GM23338 (cell line): ENCODE data around the gene KCNK3. TPM values are rescaled to one million over a fixed set of nuclear protein-coding genes. Genes with fewer than 3 reads are reported as not detected.

Source experiments
- ATAC-seq: fragments of 200-7000 bp; cut with Tn5 transposase; 3 replicates; pipeline ENCODE4 v1.9.1; 2020
- DNase-seq: peaks from one replicate; pipeline ENCODE4 v3.0.0-alpha.2; 2015; ENCODE audit warnings: low spot score
- H2AFZ ChIP-seq: fragments of 200-600 bp; sonication (generic); 2 replicates; pipeline ENCODE4 v1.8.0; 2016; ENCODE audit warnings: antibody characterized with exemption, mild to moderate bottlenecking, moderate library complexity
- H3F3A ChIP-seq: fragments of 200-600 bp; sonication (generic); replicated peaks from 2 replicates; pipeline ENCODE4 v1.8.0; 2017; ENCODE audit warnings: antibody characterized with exemption, mixed run types, low read depth
- H3K27ac ChIP-seq: fragments of 200-600 bp; sonication (generic); 2 replicates; pipeline ENCODE4 v1.6.1; 2016; ENCODE audit warnings: low read depth
- H3K27me3 ChIP-seq: fragments of 200-600 bp; sonication (generic); 2 replicates; pipeline ENCODE4 v1.8.0; 2016; ENCODE audit warnings: mild to moderate bottlenecking, mixed run types, moderate library complexity; ENCODE audit not compliant: insufficient read depth
- H3K36me3 ChIP-seq: fragments of 200-600 bp; sonication (generic); 2 replicates; pipeline ENCODE4 v1.8.0; 2016; ENCODE audit warnings: mild to moderate bottlenecking; ENCODE audit not compliant: insufficient read depth
- H3K4me1 ChIP-seq: fragments of 200-600 bp; sonication (generic); 2 replicates; pipeline ENCODE4 v1.8.0; 2016; ENCODE audit warnings: mild to moderate bottlenecking, moderate library complexity; ENCODE audit not compliant: insufficient read depth
- H3K4me2 ChIP-seq: fragments of 200-600 bp; sonication (generic); 2 replicates; pipeline ENCODE4 v1.7.1; 2017; ENCODE audit warnings: mixed run types
- H3K4me3 ChIP-seq: fragments of 200-600 bp; sonication (generic); 2 replicates; pipeline ENCODE4 v1.6.1; 2016; ENCODE audit warnings: mixed run types
- H3K79me2 ChIP-seq: fragments of 200-600 bp; sonication (generic); replicated peaks from 2 replicates; pipeline ENCODE4 v1.8.0; 2017; ENCODE audit warnings: mild to moderate bottlenecking; ENCODE audit not compliant: insufficient read depth
- H3K9me2 ChIP-seq: fragments of 200-600 bp; sonication (generic); 2 replicates; pipeline ENCODE4 v1.8.0; 2017; ENCODE audit not compliant: insufficient read depth
- H4K20me1 ChIP-seq: fragments of 200-600 bp; sonication (generic); replicated peaks from 2 replicates; pipeline ENCODE4 v1.8.0; 2017; ENCODE audit warnings: mild to moderate bottlenecking; ENCODE audit not compliant: insufficient read depth
- H3K27ac Mint-ChIP-seq: 2 replicates; pipeline ENCODE4 v1.8.0; 2020; ENCODE audit warnings: inconsistent platforms, mild to moderate bottlenecking, moderate library complexity, mixed read lengths
- H3K27me3 Mint-ChIP-seq: 3 replicates; pipeline ENCODE4 v1.8.0; 2022; ENCODE audit warnings: low read depth, mild to moderate bottlenecking, moderate library complexity, mixed read lengths, inconsistent platforms; ENCODE audit not compliant: insufficient read depth, poor library complexity
- H3K36me3 Mint-ChIP-seq: 3 replicates; pipeline ENCODE4 v1.8.0; 2021; ENCODE audit warnings: low read depth, mild to moderate bottlenecking, inconsistent platforms, moderate library complexity, mixed read lengths
- H3K4me1 Mint-ChIP-seq: 3 replicates; pipeline ENCODE4 v1.8.0; 2020; ENCODE audit warnings: mild to moderate bottlenecking, inconsistent platforms, mixed read lengths
- H3K4me3 Mint-ChIP-seq: 3 replicates; pipeline ENCODE4 v1.8.0; 2021; ENCODE audit warnings: moderate library complexity, mild to moderate bottlenecking, inconsistent platforms, mixed read lengths
- H3K9me3 Mint-ChIP-seq: 3 replicates; pipeline ENCODE4 v1.8.0; 2020; ENCODE audit warnings: moderate library complexity, mild to moderate bottlenecking, inconsistent platforms, mixed read lengths
- CREB1 ChIP-seq: fragments of 250-450 bp; sonication (Bioruptor Pico); IDR thresholded peaks from 2 replicates; pipeline ENCODE4 v1.5.0; 2020; ENCODE audit warnings: low read depth, mild to moderate bottlenecking, moderate library complexity
- CTCF ChIP-seq, 2 experiments: fragments of 200-600 bp in 1 of 2; sonication (generic) in 1 of 2; conservative IDR thresholded peaks; 2 replicates each; pipeline versions ENCODE4 v1.5.1 to v1.6.1; 2016 to 2017; ENCODE audit warnings: antibody characterized with exemption in 2 of 2, low read depth in 2 of 2, mild to moderate bottlenecking in 2 of 2, moderate library complexity in 1 of 2
- ETS1 ChIP-seq: IDR thresholded peaks from 2 replicates; pipeline ENCODE4 v1.6.1; 2016; ENCODE audit warnings: antibody characterized with exemption
- EZH2 ChIP-seq: fragments of 200-600 bp; sonication (generic); IDR thresholded peaks from one replicate; pipeline ENCODE4 v1.8.0; 2017; ENCODE audit warnings: antibody characterized with exemption, mild to moderate bottlenecking, low read depth; ENCODE audit not compliant: unreplicated experiment
- EZH2phosphoT487 ChIP-seq: fragments of 200-600 bp; sonication (generic); IDR thresholded peaks from one replicate; pipeline ENCODE4 v1.8.1; 2018; ENCODE audit warnings: antibody characterized with exemption; ENCODE audit not compliant: unreplicated experiment
- JUNB ChIP-seq: IDR thresholded peaks from one replicate; pipeline ENCODE4 v1.6.1; 2016; ENCODE audit warnings: antibody characterized with exemption; ENCODE audit not compliant: unreplicated experiment
- NANOG ChIP-seq: IDR thresholded peaks from 2 replicates; pipeline ENCODE4 v1.6.1; 2016; ENCODE audit warnings: antibody characterized with exemption, borderline replicate concordance
- POLR2AphosphoS5 ChIP-seq: IDR thresholded peaks from 2 replicates; pipeline ENCODE4 v1.6.1; 2016; ENCODE audit warnings: antibody characterized with exemption, low read depth
- REST ChIP-seq: IDR thresholded peaks from one replicate; pipeline ENCODE4 v1.6.1; 2018; ENCODE audit warnings: antibody characterized with exemption; ENCODE audit not compliant: unreplicated experiment
- STAT1 ChIP-seq: IDR thresholded peaks from one replicate; pipeline ENCODE4 v1.6.1; 2016; ENCODE audit warnings: antibody characterized with exemption; ENCODE audit not compliant: unreplicated experiment
- ZNF114 ChIP-seq: fragments of 250-450 bp; sonication (Bioruptor Pico); IDR thresholded peaks from 2 replicates; pipeline ENCODE4 v1.5.0; 2020; ENCODE audit warnings: mild to moderate bottlenecking, moderate library complexity
- ZNF331 ChIP-seq: fragments of 250-450 bp; sonication (Bioruptor Pico); IDR thresholded peaks from 2 replicates; pipeline ENCODE4 v1.5.0; 2020; ENCODE audit warnings: low read depth, mild to moderate bottlenecking, moderate library complexity
- ZNF462 ChIP-seq: fragments of 250-450 bp; sonication (Bioruptor Pico); IDR thresholded peaks from 2 replicates; pipeline ENCODE4 v1.5.0; 2020; ENCODE audit warnings: mild to moderate bottlenecking, moderate library complexity
- polyA plus RNA-seq: library from polyadenylated mRNA; unstranded; fragments of >200 nt; fragmentation: Nextera tagmentation; extraction: Ambion mirVana; gene quantifications from 2 replicates; pipeline ENCODE4 v1.2.1, GENCODE V29; 2016
- total RNA-seq: library from RNA; depleted of rRNA; stranded (reverse); fragments of >200 nt; shearing (Covaris generic); gene quantifications from 2 replicates; pipeline ENCODE4 v1.2.3, GENCODE V29; 2014

The KCNK3 gene
- total and polyA plus RNA-seq, 2 experiments from 2014 or later = not detected

- Mint-ChIP-seq H3K36me3 (no peaks in the 10 kb centered on the region), H3K27ac (no peak overlapping the region), H3K9me3 (no peaks in the 10 kb centered on the region; the same call in 2 of the 3 replicates)
Measured at GRCh38 chr2:26767129-26767528, 74.6 kb downstream of the KCNK3 start.

More at GRCh38 chr2:26767129-26767528, 74.6 kb downstream of the KCNK3 start:
- peaks cover 18% of the 10 kb centered on the region for H3K4me1 Mint-ChIP-seq
- Histone ChIP-seq H3K79me2 (no peaks in the 10 kb centered on the region), H3K27me3 (peaks cover 9% of the 10 kb centered on the region; the same call in 1 of the 2 replicates), H4K20me1 (peaks cover 7% of the 10 kb centered on the region; the same call in 1 of the 2 replicates), H3K9me2 (no peaks in the 10 kb centered on the region), H3K4me1 (no peaks in the 10 kb centered on the region), H3F3A (no peaks in the 10 kb centered on the region), H3K4me2 (no peak overlapping the region), H3K27ac (no peak overlapping the region), H3K36me3 (no peaks in the 10 kb centered on the region), H2AFZ (no peak overlapping the region), H3K4me3 (no peak overlapping the region)
- TF ChIP-seq STAT1 = no peak
- TF ChIP-seq CREB1 (CRISPR knock-in tag) = no peak
- TF ChIP-seq ZNF331 (CRISPR knock-in tag) = no peak
- no peak for TF ChIP-seq ZNF114
- TF ChIP-seq EZH2 = no peak
- TF ChIP-seq ETS1 = no peak
- TF ChIP-seq CTCF (conservative IDR thresholded peaks at IDR 0.05; ENCODE audit: low read depth in 2 of 2) = no peak
- no peak for TF ChIP-seq REST
- no peak for TF ChIP-seq POLR2AphosphoS5
- TF ChIP-seq EZH2phosphoT487 = no peak
- TF ChIP-seq NANOG = no peak
- no peak for TF ChIP-seq JUNB
- no peak for TF ChIP-seq ZNF462
- ATAC-seq = no peak
- H3K27me3 Mint-ChIP-seq = peaks cover 9% of the 10 kb centered on the region
- DNase-seq = no peak
- no peak overlapping the region for H3K4me3 Mint-ChIP-seq
